K562 (cell line): Measurements from ENCODE around the gene MARVELD1. TPM values are rescaled to one million over a fixed set of nuclear protein-coding genes. Genes with fewer than 3 reads are reported as not detected.

Experiments
- CEBPG ChIP-seq, 3 experiments: fragments of 200-800 bp in 1 of 3; sonication (Bioruptor generic) in 1 of 3; sonication (generic) in 1 of 3; formaldehyde crosslinking in 1 of 3; IDR thresholded peaks in 2 of 3; conservative IDR thresholded peaks in 1 of 3; 2 replicates each; pipeline versions ENCODE4 v1.6.1 to v1.8.0; 2016 to 2022; ENCODE audit warnings: missing compliant biosample characterization in 2 of 3, missing genetic modification characterization in 2 of 3, mild to moderate bottlenecking in 1 of 3, missing genetic modification reagents in 1 of 3
- EWSR1 ChIP-seq: fragments of 450-650 bp; IDR thresholded peaks from 2 replicates; pipeline ENCODE4 v1.6.1; 2018; ENCODE audit warnings: borderline replicate concordance, mild to moderate bottlenecking, low read depth, moderate library complexity; ENCODE audit not compliant: partially characterized antibody
- FOXP1 ChIP-seq: sonication (generic); formaldehyde crosslinking; IDR thresholded peaks from 2 replicates; pipeline ENCODE4 v1.8.0; 2022; ENCODE audit warnings: mild to moderate bottlenecking, missing genetic modification reagents
- MED1 ChIP-seq: sonication (generic); formaldehyde crosslinking; IDR thresholded peaks from 2 replicates; pipeline ENCODE4 v1.8.1; 2023; ENCODE audit warnings: missing genetic modification reagents, borderline replicate concordance
- MEIS2 ChIP-seq: fragments of 450-650 bp; IDR thresholded peaks from 2 replicates; pipeline ENCODE4 v1.6.1; 2014; ENCODE audit warnings: mild to moderate bottlenecking; ENCODE audit not compliant: partially characterized antibody
- MTA1 ChIP-seq: fragments of 450-650 bp; IDR thresholded peaks from 2 replicates; pipeline ENCODE4 v1.6.1; 2017; ENCODE audit warnings: borderline replicate concordance
- MTF1 ChIP-seq: fragments of 250-450 bp; sonication (Bioruptor Pico); IDR thresholded peaks from 2 replicates; pipeline ENCODE4 v1.9.0; 2021; ENCODE audit warnings: moderate library complexity, mild to moderate bottlenecking, inconsistent platforms, borderline replicate concordance
- POLR2A ChIP-seq: fragments of 450-650 bp; conservative IDR thresholded peaks from 2 replicates; pipeline ENCODE4 v1.6.1; 2016
- TAL1 ChIP-seq: fragments of 450-650 bp; IDR thresholded peaks from 2 replicates; pipeline ENCODE4 v1.6.1; 2016; ENCODE audit warnings: mild to moderate bottlenecking
- TOE1 ChIP-seq, 2 experiments: fragments of 450-650 bp in 1 of 2; sonication (generic) in 1 of 2; formaldehyde crosslinking in 1 of 2; IDR thresholded peaks; 2 replicates each; pipeline versions ENCODE4 v1.7.1 to v1.8.0; 2016 to 2022; ENCODE audit warnings: borderline replicate concordance in 2 of 2, mild to moderate bottlenecking in 2 of 2, antibody characterized with exemption in 1 of 2, inconsistent platforms in 1 of 2, low read depth in 1 of 2, missing genetic modification reagents in 1 of 2, moderate library complexity in 1 of 2
- ZBTB40 ChIP-seq, 2 experiments: fragments of 450-650 bp in 1 of 2; sonication (generic) in 1 of 2; formaldehyde crosslinking in 1 of 2; IDR thresholded peaks; 2 replicates each; pipeline versions ENCODE4 v1.7.1 to v1.9.0; 2016 to 2022; ENCODE audit warnings: inconsistent platforms in 1 of 2, mild to moderate bottlenecking in 1 of 2, missing genetic modification reagents in 1 of 2
- ZNF655 ChIP-seq: fragments of 250-450 bp; sonication (Bioruptor Pico); IDR thresholded peaks from 2 replicates; pipeline ENCODE4 v1.5.0; 2021
- polyA plus RNA-seq, 8 experiments: library from polyadenylated mRNA; depleted of rRNA in 4 of 8; stranded (reverse) in 5 of 8; unstranded in 3 of 8; fragments of >200 nt; fragmentation: Nextera tagmentation in 2 of 8; fragmentation: Illumina TruSeq in 1 of 8; extraction: Ambion mirVana in 2 of 8; extraction: Trizol in 1 of 8; gene quantifications; 2 replicates each; pipeline versions ENCODE4 v1.2.1 to v1.2.3, GENCODE V29; 2011 to 2014; ENCODE audit warnings: inconsistent platforms in 1 of 8, missing spikeins in 1 of 8
- total RNA-seq, 7 experiments: library from RNA; depleted of rRNA in 6 of 7; stranded (reverse); fragments of >200 nt in 6 of 7; fragmentation: Illumina TruSeq in 2 of 7; extraction: Trizol in 2 of 7; gene quantifications; 2 replicates each; pipeline versions ENCODE4 v1.2.1 to v1.2.3, GENCODE V29; 2011 to 2021; ENCODE audit warnings: low replicate concordance in 1 of 7
- TF ChIP-seq, protein P1 (sequence below): fragments of 450-650 bp; conservative IDR thresholded peaks from 2 replicates; pipeline ENCODE4 v1.6.1; 2016; ENCODE audit warnings: missing genetic modification characterization, low read depth, mild to moderate bottlenecking, control low read depth, missing compliant biosample characterization

The MARVELD1 gene
- total and polyA plus RNA-seq, 9 of the 15 experiments (the other 6 are each of a cell fraction or from before 2014, with no cell fraction given) = 2.7 to 12.5 (median 5.3) TPM

- TF ChIP-seq TOE1 (IDR thresholded peaks at IDR 0.05; ENCODE audit: borderline replicate concordance) = peak; percentile 70
- TF ChIP-seq TOE1 (CRISPR knock-in tag; IDR thresholded peaks at IDR 0.05; ENCODE audit: borderline replicate concordance, low read depth) = no peak
- TF ChIP-seq TAL1 = no peak
- no peak for TF ChIP-seq ZBTB40 (IDR thresholded peaks at IDR 0.05)
- TF ChIP-seq ZBTB40 (CRISPR knock-in tag; IDR thresholded peaks at IDR 0.05) = no peak
- TF ChIP-seq, protein P1, sequence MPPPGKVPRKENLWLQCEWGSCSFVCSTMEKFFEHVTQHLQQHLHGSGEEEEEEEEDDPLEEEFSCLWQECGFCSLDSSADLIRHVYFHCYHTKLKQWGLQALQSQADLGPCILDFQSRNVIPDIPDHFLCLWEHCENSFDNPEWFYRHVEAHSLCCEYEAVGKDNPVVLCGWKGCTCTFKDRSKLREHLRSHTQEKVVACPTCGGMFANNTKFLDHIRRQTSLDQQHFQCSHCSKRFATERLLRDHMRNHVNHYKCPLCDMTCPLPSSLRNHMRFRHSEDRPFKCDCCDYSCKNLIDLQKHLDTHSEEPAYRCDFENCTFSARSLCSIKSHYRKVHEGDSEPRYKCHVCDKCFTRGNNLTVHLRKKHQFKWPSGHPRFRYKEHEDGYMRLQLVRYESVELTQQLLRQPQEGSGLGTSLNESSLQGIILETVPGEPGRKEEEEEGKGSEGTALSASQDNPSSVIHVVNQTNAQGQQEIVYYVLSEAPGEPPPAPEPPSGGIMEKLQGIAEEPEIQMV (tag) = no peak
- TF ChIP-seq MED1 (CRISPR knock-in tag) = no peak
- no peak for TF ChIP-seq MTF1 (CRISPR knock-in tag)
- TF ChIP-seq MEIS2 = peak; percentile 75
- TF ChIP-seq ZNF655 (CRISPR knock-in tag) = no peak
- TF ChIP-seq EWSR1 = no peak
- peak; percentile 88 for TF ChIP-seq POLR2A
- TF ChIP-seq CEBPG (CRISPR knock-in tag; IDR thresholded peaks at IDR 0.05) = no peak
- TF ChIP-seq CEBPG (tag; conservative IDR thresholded peaks at IDR 0.05 in 1 of 2, IDR thresholded peaks at IDR 0.05 in 1 of 2) = no peak
- no peak for TF ChIP-seq MTA1
- 0 out of 2 replicates have a peak, but pooled peaks have one; percentile 17 for TF ChIP-seq FOXP1 (CRISPR knock-in tag)
Observed at GRCh38 chr10:97736902-97737769, 23.6 kb downstream of the MARVELD1 start, which contains the start of gene ZFYVE27 (continued).
